ENCODE results near the gene DHRSX. TPM values are rescaled to one million over a fixed set of nuclear protein-coding genes. Genes with fewer than 3 reads are reported as not detected.
A peak's percentile ranks its signal among the peaks of the same experiment; 100 is the strongest.
"Not testable (repeated sequence)": the region's sequence is repeated elsewhere in the genome, so short reads cannot be mapped to it uniquely, and the experiment has no call there.

The DHRSX gene
- total and polyA plus RNA-seq, 2 donors (not counting 1 experiment from before 2014, with no cell fraction given) = 23.7 to 25.6 TPM

DNA sequence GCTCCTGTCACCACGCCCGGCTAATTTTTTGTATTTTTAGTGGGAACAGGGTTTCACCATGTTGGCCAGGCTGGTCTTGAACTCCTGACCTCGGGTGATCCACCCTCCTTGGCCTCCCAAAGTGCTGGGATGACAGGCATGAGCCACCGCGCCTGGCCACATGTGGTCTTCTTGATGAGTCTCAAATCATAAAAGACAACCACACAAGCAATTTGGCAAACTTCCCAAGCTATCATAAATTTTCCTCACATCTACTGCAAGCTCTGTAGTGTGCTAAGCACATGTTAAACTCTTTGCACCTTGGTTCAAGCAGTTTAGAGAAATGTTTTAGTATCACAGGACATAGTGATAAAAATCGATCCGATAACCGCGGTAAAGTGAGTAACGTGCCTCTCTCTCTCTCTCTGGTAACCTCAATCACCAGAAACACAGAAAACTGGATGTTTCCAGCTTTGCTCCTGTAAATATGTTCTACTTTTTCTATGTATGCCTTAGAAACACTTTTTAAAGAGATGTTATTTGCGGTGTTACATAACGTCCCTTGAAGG, 256.8 kb downstream of the DHRSX start:
- H3K36me3 ChIP-seq (ENCODE audit: control insufficient read depth, insufficient read depth, low read length) = no peaks in the 10 kb centered on the region
- H4K20me1 ChIP-seq (ENCODE audit: control insufficient read depth, extremely low read depth, insufficient read depth, low read length) = no peaks in the 10 kb centered on the region
- no peak overlapping the region for H2AFZ ChIP-seq (ENCODE audit: low read length)
- H3K27me3 ChIP-seq (ENCODE audit: control insufficient read depth, insufficient read depth, low read length) = no peaks in the 10 kb centered on the region
- H3K4me2 ChIP-seq (ENCODE audit: extremely low read depth, insufficient read depth, low read length) = no peak overlapping the region
- H3K4me1 ChIP-seq (ENCODE audit: control insufficient read depth, extremely low read depth, insufficient read depth, low read length) = no peaks in the 10 kb centered on the region
- no peaks in the 10 kb centered on the region for H3K79me2 ChIP-seq (ENCODE audit: control insufficient read depth, insufficient read depth, low read length)
- H3K27ac ChIP-seq (ENCODE audit: insufficient read depth, low read length) = no peak overlapping the region
- DNase-seq (ENCODE audit: low read depth in 2 of 2) = peak; percentile 13 to 47
- H3K9ac ChIP-seq (ENCODE audit: insufficient read depth, low read length) = no peak overlapping the region
- TF ChIP-seq, protein P1, sequence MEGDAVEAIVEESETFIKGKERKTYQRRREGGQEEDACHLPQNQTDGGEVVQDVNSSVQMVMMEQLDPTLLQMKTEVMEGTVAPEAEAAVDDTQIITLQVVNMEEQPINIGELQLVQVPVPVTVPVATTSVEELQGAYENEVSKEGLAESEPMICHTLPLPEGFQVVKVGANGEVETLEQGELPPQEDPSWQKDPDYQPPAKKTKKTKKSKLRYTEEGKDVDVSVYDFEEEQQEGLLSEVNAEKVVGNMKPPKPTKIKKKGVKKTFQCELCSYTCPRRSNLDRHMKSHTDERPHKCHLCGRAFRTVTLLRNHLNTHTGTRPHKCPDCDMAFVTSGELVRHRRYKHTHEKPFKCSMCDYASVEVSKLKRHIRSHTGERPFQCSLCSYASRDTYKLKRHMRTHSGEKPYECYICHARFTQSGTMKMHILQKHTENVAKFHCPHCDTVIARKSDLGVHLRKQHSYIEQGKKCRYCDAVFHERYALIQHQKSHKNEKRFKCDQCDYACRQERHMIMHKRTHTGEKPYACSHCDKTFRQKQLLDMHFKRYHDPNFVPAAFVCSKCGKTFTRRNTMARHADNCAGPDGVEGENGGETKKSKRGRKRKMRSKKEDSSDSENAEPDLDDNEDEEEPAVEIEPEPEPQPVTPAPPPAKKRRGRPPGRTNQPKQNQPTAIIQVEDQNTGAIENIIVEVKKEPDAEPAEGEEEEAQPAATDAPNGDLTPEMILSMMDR (conservative IDR thresholded peaks at IDR 0.05 in 1 of 2, IDR thresholded peaks at IDR 0.05 in 1 of 2; ENCODE audit: low read depth in 1 of 2, low read length in 2 of 2) = no peak
- TF ChIP-seq EZH2 (IDR thresholded peaks at IDR 0.05; ENCODE audit: low read length, missing control alignments) = no peak
- H3K4me3 ChIP-seq (replicated peaks in 1 of 4; ENCODE audit: control extremely low read depth in 1 of 4, insufficient read depth in 1 of 4, low read depth in 3 of 4, low read length in 4 of 4) = no peak overlapping the region
- H3K9me3 ChIP-seq (ENCODE audit: control insufficient read depth, insufficient read depth, low read depth, low read length) = no peaks in the 10 kb centered on the region

DNA sequence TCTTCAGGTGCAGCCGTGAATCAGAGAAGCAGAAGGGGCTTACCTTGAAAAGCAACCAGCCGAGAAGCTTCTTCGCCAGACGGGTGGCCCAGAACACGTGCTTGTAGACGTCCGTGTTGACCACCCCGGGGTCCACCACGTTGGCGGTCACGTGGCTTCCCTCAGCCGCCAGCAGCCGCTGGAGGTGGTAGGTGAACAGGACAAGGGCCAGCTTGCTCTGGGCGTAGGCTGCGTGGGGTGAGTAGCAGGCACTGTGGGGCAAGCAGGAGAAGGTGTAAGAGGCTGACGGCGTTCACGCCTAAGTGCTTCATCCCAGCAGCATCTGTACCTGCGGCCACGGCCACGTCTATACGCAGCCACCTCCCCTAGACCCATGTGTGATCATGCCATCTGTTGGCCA, 257.8 kb downstream of the DHRSX start:
- H3K36me3 ChIP-seq (ENCODE audit: control insufficient read depth, insufficient read depth, low read length) = no peaks in the 10 kb centered on the region
- H3K4me1 ChIP-seq (ENCODE audit: control insufficient read depth, extremely low read depth, insufficient read depth, low read length) = no peaks in the 10 kb centered on the region
- no peak overlapping the region for H3K9ac ChIP-seq (ENCODE audit: insufficient read depth, low read length)
- no peak overlapping the region for H3K4me2 ChIP-seq (ENCODE audit: extremely low read depth, insufficient read depth, low read length)
- no peak for DNase-seq (ENCODE audit: low read depth in 2 of 2)
- TF ChIP-seq, protein P1 (conservative IDR thresholded peaks at IDR 0.05 in 1 of 2, IDR thresholded peaks at IDR 0.05 in 1 of 2; ENCODE audit: low read depth in 1 of 2, low read length in 2 of 2) = no peak
- TF ChIP-seq EZH2 (IDR thresholded peaks at IDR 0.05; ENCODE audit: low read length, missing control alignments) = no peak
- no peaks in the 10 kb centered on the region for H3K9me3 ChIP-seq (ENCODE audit: control insufficient read depth, insufficient read depth, low read depth, low read length)
- H4K20me1 ChIP-seq (ENCODE audit: control insufficient read depth, extremely low read depth, insufficient read depth, low read length) = no peaks in the 10 kb centered on the region
- H3K4me3 ChIP-seq (replicated peaks in 1 of 4; ENCODE audit: control extremely low read depth in 1 of 4, insufficient read depth in 1 of 4, low read depth in 3 of 4, low read length in 4 of 4) = no peak overlapping the region
- no peaks in the 10 kb centered on the region for H3K27me3 ChIP-seq (ENCODE audit: control insufficient read depth, insufficient read depth, low read length)
- H2AFZ ChIP-seq (ENCODE audit: low read length) = no peak overlapping the region
- no peak overlapping the region for H3K27ac ChIP-seq (ENCODE audit: insufficient read depth, low read length)
- H3K79me2 ChIP-seq (ENCODE audit: control insufficient read depth, insufficient read depth, low read length) = no peaks in the 10 kb centered on the region

DNA sequence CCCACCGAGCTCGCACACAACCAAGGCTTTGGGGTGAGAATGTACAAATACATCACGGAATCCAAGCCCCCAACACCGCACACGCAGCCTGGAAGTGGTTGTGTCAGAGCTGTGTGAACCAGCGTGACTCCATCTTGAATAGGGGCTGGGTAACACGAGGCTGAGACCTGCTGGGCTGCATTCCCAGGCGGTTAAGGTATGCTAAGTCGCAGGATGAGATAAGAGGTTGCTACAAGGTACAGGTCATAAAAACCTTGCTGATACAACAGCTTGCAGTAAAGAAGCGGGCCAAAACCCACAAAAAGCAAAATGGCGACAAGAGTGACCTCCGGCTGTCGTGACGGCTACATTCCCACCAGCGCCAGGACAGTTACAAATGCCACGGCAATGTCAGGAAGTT, 258.4 kb downstream of the DHRSX start:
- Histone ChIP-seq H3K36me3 (ENCODE audit: control insufficient read depth, insufficient read depth, low read length) (no peaks in the 10 kb centered on the region), H3K27me3 (ENCODE audit: control insufficient read depth, insufficient read depth, low read length) (no peaks in the 10 kb centered on the region), H3K27ac (ENCODE audit: insufficient read depth, low read length) (no peak overlapping the region), H3K9ac (ENCODE audit: insufficient read depth, low read length) (no peak overlapping the region), H3K4me3 (replicated peaks in 1 of 4; ENCODE audit: control extremely low read depth in 1 of 4, insufficient read depth in 1 of 4, low read depth in 3 of 4, low read length in 4 of 4) (no peak overlapping the region), H3K9me3 (ENCODE audit: control insufficient read depth, insufficient read depth, low read depth, low read length) (no peaks in the 10 kb centered on the region), H4K20me1 (ENCODE audit: control insufficient read depth, extremely low read depth, insufficient read depth, low read length) (no peaks in the 10 kb centered on the region), H2AFZ (ENCODE audit: low read length) (no peak overlapping the region), H3K4me1 (ENCODE audit: control insufficient read depth, extremely low read depth, insufficient read depth, low read length) (no peaks in the 10 kb centered on the region), H3K79me2 (ENCODE audit: control insufficient read depth, insufficient read depth, low read length) (no peaks in the 10 kb centered on the region), H3K4me2 (ENCODE audit: extremely low read depth, insufficient read depth, low read length) (no peak overlapping the region)
- TF ChIP-seq, protein P1 (conservative IDR thresholded peaks at IDR 0.05 in 1 of 2, IDR thresholded peaks at IDR 0.05 in 1 of 2; ENCODE audit: low read depth in 1 of 2, low read length in 2 of 2) = no peak
- TF ChIP-seq EZH2 (IDR thresholded peaks at IDR 0.05; ENCODE audit: low read length, missing control alignments) = no peak
- no peak for DNase-seq (ENCODE audit: low read depth in 2 of 2)

DNA sequence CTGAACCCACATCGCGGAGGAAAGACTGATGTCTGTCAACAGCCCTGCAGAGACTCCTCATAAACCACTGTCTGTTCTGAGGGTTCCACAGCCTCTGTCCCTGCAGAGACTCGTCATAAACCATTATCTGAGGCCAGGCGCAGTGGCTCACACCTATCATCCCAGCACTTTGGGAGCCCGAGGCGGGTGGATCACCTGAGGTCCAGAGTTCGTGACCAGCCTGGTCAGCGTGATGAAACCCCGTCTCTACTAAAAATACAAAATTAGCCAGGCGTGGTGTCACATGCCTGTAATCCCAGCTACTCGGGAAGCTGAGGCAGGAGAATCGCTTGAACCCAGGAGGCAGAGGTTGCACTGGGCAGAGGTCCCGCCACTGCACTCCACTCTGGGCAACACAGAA, 259.3 kb downstream of the DHRSX start:
- H3K27ac ChIP-seq (ENCODE audit: insufficient read depth, low read length); H3K9ac ChIP-seq (ENCODE audit: insufficient read depth, low read length); H3K27me3 ChIP-seq (ENCODE audit: control insufficient read depth, insufficient read depth, low read length); H3K79me2 ChIP-seq (ENCODE audit: control insufficient read depth, insufficient read depth, low read length); H3K9me3 ChIP-seq (ENCODE audit: control insufficient read depth, insufficient read depth, low read depth, low read length); H3K4me3 ChIP-seq (replicated peaks in 1 of 4; ENCODE audit: control extremely low read depth in 1 of 4, insufficient read depth in 1 of 4, low read depth in 3 of 4, low read length in 4 of 4); H3K4me2 ChIP-seq (ENCODE audit: extremely low read depth, insufficient read depth, low read length); H2AFZ ChIP-seq (ENCODE audit: low read length); H3K4me1 ChIP-seq (ENCODE audit: control insufficient read depth, extremely low read depth, insufficient read depth, low read length); DNase-seq (ENCODE audit: low read depth in 2 of 2); H4K20me1 ChIP-seq (ENCODE audit: control insufficient read depth, extremely low read depth, insufficient read depth, low read length); H3K36me3 ChIP-seq (ENCODE audit: control insufficient read depth, insufficient read depth, low read length): not testable (repeated sequence)

DNA sequence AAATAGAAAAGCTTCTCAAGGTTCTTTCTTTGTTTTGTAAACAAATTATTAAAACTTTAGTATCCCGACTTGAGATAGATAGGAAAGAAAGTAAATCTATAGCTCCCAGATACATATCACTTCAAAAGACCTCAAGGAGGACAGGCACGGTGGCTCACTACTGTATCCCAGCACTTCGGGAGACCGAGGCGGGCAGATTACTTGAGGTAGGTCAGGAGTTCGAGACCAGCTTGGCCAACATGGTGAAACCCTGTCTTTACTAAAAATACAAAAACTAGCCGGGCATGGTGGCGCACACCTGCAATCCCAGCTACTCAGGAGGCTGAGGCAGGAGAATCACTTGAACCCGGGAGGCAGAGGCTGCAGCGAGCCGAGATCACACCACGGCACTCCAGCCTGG, 260.0 kb downstream of the DHRSX start:
- H3K79me2 ChIP-seq (ENCODE audit: control insufficient read depth, insufficient read depth, low read length); H3K4me1 ChIP-seq (ENCODE audit: control insufficient read depth, extremely low read depth, insufficient read depth, low read length); H2AFZ ChIP-seq (ENCODE audit: low read length); H4K20me1 ChIP-seq (ENCODE audit: control insufficient read depth, extremely low read depth, insufficient read depth, low read length); H3K4me2 ChIP-seq (ENCODE audit: extremely low read depth, insufficient read depth, low read length); DNase-seq (ENCODE audit: low read depth in 2 of 2); H3K36me3 ChIP-seq (ENCODE audit: control insufficient read depth, insufficient read depth, low read length); H3K9me3 ChIP-seq (ENCODE audit: control insufficient read depth, insufficient read depth, low read depth, low read length); H3K9ac ChIP-seq (ENCODE audit: insufficient read depth, low read length); H3K27me3 ChIP-seq (ENCODE audit: control insufficient read depth, insufficient read depth, low read length); H3K4me3 ChIP-seq (replicated peaks in 1 of 4; ENCODE audit: control extremely low read depth in 1 of 4, insufficient read depth in 1 of 4, low read depth in 3 of 4, low read length in 4 of 4); H3K27ac ChIP-seq (ENCODE audit: insufficient read depth, low read length): not testable (repeated sequence)
